GM23248 (cell line): ENCODE data around the gene TMEM255A. TPM values are rescaled to one million over a fixed set of nuclear protein-coding genes. Genes with fewer than 3 reads are reported as not detected.

Experiments used
- DNase-seq: peaks from one replicate; pipeline ENCODE4 v3.0.0-alpha.2; 2015
- H2AFZ ChIP-seq: fragments of 200-600 bp; sonication (generic); 2 replicates; pipeline ENCODE4 v1.6.1; 2016; ENCODE audit warnings: antibody characterized with exemption
- H3F3A ChIP-seq: fragments of 200-600 bp; sonication (generic); 2 replicates; pipeline ENCODE4 v1.6.1; 2016; ENCODE audit warnings: mild to moderate bottlenecking, antibody characterized with exemption, mixed run types; ENCODE audit not compliant: insufficient read depth
- H3K27ac ChIP-seq: fragments of 200-600 bp; sonication (generic); 2 replicates; pipeline ENCODE4 v1.5.1; 2016; ENCODE audit warnings: mild to moderate bottlenecking
- H3K27me3 ChIP-seq: fragments of 200-600 bp; sonication (generic); replicated peaks from 2 replicates; pipeline ENCODE4 v1.6.1; 2016; ENCODE audit warnings: mild to moderate bottlenecking; ENCODE audit not compliant: insufficient read depth
- H3K36me3 ChIP-seq: fragments of 200-600 bp; sonication (generic); 2 replicates; pipeline ENCODE4 v1.6.1; 2016; ENCODE audit warnings: low read depth, mild to moderate bottlenecking
- H3K4me1 ChIP-seq: fragments of 200-600 bp; sonication (generic); 2 replicates; pipeline ENCODE4 v1.6.1; 2016; ENCODE audit warnings: mild to moderate bottlenecking; ENCODE audit not compliant: insufficient read depth
- H3K4me2 ChIP-seq: fragments of 200-600 bp; sonication (generic); one replicate; pipeline ENCODE4 v1.6.1; 2016; ENCODE audit warnings: mild to moderate bottlenecking; ENCODE audit not compliant: unreplicated experiment
- H3K4me3 ChIP-seq: fragments of 200-600 bp; sonication (generic); 2 replicates; pipeline ENCODE4 v1.5.1; 2016; ENCODE audit warnings: mild to moderate bottlenecking
- H3K79me2 ChIP-seq: fragments of 200-600 bp; sonication (generic); 2 replicates; pipeline ENCODE4 v1.6.1; 2016; ENCODE audit warnings: mild to moderate bottlenecking; ENCODE audit not compliant: insufficient read depth
- H3K9ac ChIP-seq: fragments of 200-600 bp; sonication (generic); 2 replicates; pipeline ENCODE4 v1.6.1; 2016; ENCODE audit warnings: mild to moderate bottlenecking
- H3K9me2 ChIP-seq: fragments of 200-600 bp; sonication (generic); 2 replicates; pipeline ENCODE4 v1.6.1; 2016; ENCODE audit warnings: mixed run types, mild to moderate bottlenecking, moderate library complexity; ENCODE audit not compliant: insufficient read depth
- H3K9me3 ChIP-seq: fragments of 200-600 bp; sonication (generic); one replicate; pipeline ENCODE4 v1.6.1; 2017; ENCODE audit warnings: low read depth
- H4K20me1 ChIP-seq: fragments of 200-600 bp; sonication (generic); 2 replicates; pipeline ENCODE4 v1.6.0; 2016; ENCODE audit not compliant: insufficient read depth
- EZH2 ChIP-seq: fragments of 200-600 bp; sonication (generic); IDR thresholded peaks from 2 replicates; pipeline ENCODE4 v1.6.1; 2018; ENCODE audit warnings: antibody characterized with exemption, mild to moderate bottlenecking; ENCODE audit not compliant: insufficient read depth, poor library complexity, severe bottlenecking
- EZH2phosphoT487 ChIP-seq: fragments of 200-600 bp; sonication (generic); IDR thresholded peaks from 2 replicates; pipeline ENCODE4 v1.6.1; 2018; ENCODE audit warnings: antibody characterized with exemption, moderate library complexity, mild to moderate bottlenecking, low read depth; ENCODE audit not compliant: insufficient read depth
- WGBS, 2 experiments: methylation state at CpG; one replicate each; pipeline ENCODE4 v1.1.6; 2015 to 2017; ENCODE audit warnings: low lambda C conversion rate in 2 of 2, low coverage in 1 of 2; ENCODE audit errors: missing lambda C conversion rate in 2 of 2; 5-methylcytosine and 5-hydroxymethylcytosine counted together
- in situ Hi-C: fragments of 300-500 bp; cut with MboI; formaldehyde crosslinking; loops from 2 replicates; pipeline ENCODE4 v1.15.0; 2020
- polyA plus RNA-seq: library from polyadenylated mRNA; unstranded; fragments of >200 nt; fragmentation: Nextera tagmentation; extraction: Ambion mirVana; gene quantifications from 2 replicates; pipeline ENCODE4 v1.2.1, GENCODE V29; 2016
- total RNA-seq: library from RNA; depleted of rRNA; stranded (reverse); fragments of >200 nt; shearing (Covaris generic); gene quantifications from 2 replicates; pipeline ENCODE4 v1.2.3, GENCODE V29; 2014

Gene TMEM255A
- total and polyA plus RNA-seq, 2 experiments from 2014 or later, result not detected

DNA sequence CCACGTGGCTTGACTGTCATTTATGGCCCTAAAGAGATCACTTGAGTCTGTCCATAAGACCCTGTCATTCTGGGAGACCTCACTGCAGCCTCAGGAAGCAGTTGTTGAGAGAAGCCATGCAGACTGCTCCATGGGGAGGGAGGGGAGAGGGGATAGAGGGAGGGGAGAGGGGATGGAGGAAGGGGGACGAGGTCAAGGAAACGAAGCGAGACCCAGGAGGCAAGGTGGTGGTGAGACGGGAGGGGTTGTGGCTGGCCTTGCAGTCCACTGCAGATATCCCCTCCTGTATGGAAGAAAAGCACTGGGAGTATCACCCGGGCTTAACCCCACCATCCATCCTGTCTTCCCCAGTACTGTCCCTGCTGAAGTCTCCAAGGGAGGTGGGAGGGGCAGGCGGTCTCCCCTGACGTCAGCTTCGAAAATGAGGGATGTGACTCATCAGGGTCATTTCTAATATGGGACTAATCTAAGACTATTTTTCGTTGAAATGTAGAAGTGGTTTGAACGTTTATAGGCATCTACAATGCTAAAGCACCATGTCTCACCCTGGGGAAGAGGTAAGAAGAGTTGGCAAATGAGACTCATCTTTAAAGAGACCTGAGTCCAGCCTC is 5.6 kb downstream of the TMEM255A start:
- WGBS, 2 experiments, result 31 to 47% methylated on average over 7 to 11 of the region's 11 CpGs
- H3K36me3 ChIP-seq, result no peaks in the 10 kb centered on the region
- no peak overlapping the region for H2AFZ ChIP-seq

DNA sequence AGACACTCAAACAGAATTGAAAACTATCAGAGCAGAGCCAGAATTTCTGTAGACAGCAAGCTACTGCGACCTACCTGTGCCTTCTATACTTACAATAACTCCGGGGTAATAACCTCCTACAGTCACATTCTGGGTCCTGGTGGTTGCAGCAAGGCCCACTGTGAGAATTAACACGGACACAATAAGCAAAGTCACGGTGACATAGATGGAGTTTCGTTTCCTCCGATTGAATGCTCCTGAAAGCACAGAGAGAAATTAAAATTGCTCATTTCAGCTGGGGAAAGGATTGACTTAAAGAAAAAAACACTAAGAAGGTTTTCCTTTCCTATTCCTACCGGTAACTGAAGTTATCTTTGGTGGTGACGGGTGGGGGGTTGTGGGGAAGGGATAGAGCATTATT is 7.0 kb downstream of the TMEM255A start:
- 76 to 78% methylated on average over 8 of the region's 8 CpGs for WGBS, 2 experiments
- no peaks in the 10 kb centered on the region for H3K4me1 ChIP-seq
- in situ Hi-C loops, result no loop called here
- no peaks in the 10 kb centered on the region for H3K36me3 ChIP-seq
- peaks cover 11% of the 10 kb centered on the region; the same call in 1 of the 2 replicates for H3K27me3 ChIP-seq
- H3K79me2 ChIP-seq, result no peaks in the 10 kb centered on the region
- no peaks in the 10 kb centered on the region for H3F3A ChIP-seq
- TF ChIP-seq EZH2phosphoT487, result no peak
- TF ChIP-seq EZH2, result no peak
- H3K27ac ChIP-seq, result no peak overlapping the region
- no peak overlapping the region for H3K9ac ChIP-seq
- H3K4me2 ChIP-seq, result no peak overlapping the region
- no peak overlapping the region for H2AFZ ChIP-seq
- no peaks in the 10 kb centered on the region for H4K20me1 ChIP-seq
- no peaks in the 10 kb centered on the region for H3K9me3 ChIP-seq
- no peaks in the 10 kb centered on the region for H3K9me2 ChIP-seq
- no peak overlapping the region for H3K4me3 ChIP-seq
- DNase-seq, result no peak

More for the DNA sequence above, 5.6 kb downstream of the TMEM255A start:
- H4K20me1 ChIP-seq, result no peaks in the 10 kb centered on the region
- no peak overlapping the region for H3K27ac ChIP-seq
- H3K4me1 ChIP-seq, result no peaks in the 10 kb centered on the region
- H3K9ac ChIP-seq, result no peak overlapping the region
- no peak for DNase-seq
- H3K4me3 ChIP-seq, result no peak overlapping the region
- H3K9me3 ChIP-seq, result no peaks in the 10 kb centered on the region
- in situ Hi-C loops, result no loop called here
- H3K79me2 ChIP-seq, result no peaks in the 10 kb centered on the region
- no peak overlapping the region for H3K4me2 ChIP-seq
- TF ChIP-seq EZH2phosphoT487 (no peak), EZH2 (no peak)
- no peaks in the 10 kb centered on the region for H3F3A ChIP-seq
- peaks cover 21% of the 10 kb centered on the region for H3K27me3 ChIP-seq
- H3K9me2 ChIP-seq, result no peaks in the 10 kb centered on the region

DNA sequence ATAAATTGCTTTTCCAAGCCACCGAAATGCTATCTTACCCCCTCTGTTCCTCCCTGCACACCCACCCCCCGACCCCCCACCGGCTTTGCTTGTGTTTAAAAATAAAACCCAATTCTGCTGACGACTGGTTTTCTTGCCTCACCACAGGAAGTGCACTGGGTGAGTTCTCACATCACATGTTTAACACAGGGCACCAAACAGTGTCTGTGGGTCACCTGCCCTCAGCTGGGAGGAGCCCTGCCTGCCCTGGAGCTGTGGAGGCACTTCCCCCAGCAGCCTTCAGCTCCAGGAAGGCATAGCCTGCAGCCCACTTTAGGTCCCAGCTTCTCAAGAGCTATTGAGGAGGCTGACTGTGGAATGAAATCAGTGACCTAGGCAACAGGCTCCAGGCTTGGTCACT is 8.8 kb downstream of the TMEM255A start:
- Histone ChIP-seq H3K27me3 (no peaks in the 10 kb centered on the region), H2AFZ (no peak overlapping the region), H3K9ac (no peak overlapping the region), H3K79me2 (no peaks in the 10 kb centered on the region), H3K36me3 (no peaks in the 10 kb centered on the region), H3K4me1 (no peaks in the 10 kb centered on the region), H4K20me1 (no peaks in the 10 kb centered on the region), H3F3A (no peaks in the 10 kb centered on the region), H3K9me3 (no peaks in the 10 kb centered on the region), H3K27ac (no peak overlapping the region), H3K4me2 (no peak overlapping the region), H3K9me2 (no peaks in the 10 kb centered on the region), H3K4me3 (no peak overlapping the region)
- WGBS, 2 experiments, result 0 to 1% methylated on average over 2 to 4 of the region's 4 CpGs
- in situ Hi-C loops, result no loop called here
- DNase-seq, result no peak
- TF ChIP-seq EZH2 (no peak), EZH2phosphoT487 (no peak)

DNA sequence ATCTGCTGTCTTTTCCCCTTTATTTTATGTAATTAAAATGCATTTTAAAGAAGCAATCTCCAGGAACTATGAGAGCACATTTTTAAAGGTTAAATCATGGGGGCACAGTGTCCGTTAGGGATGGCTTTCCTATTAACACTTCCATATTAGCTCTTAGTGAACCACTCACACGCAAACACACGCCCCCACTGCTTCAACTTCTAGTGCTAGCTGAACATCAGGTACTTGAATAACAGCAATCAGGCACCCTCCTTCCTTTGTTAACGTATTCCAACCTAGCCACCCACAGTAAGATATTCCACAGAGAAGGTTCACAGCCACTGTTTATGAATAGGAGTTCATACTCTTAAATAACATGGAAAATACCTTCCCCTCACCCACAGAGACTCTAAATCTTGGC is 9.3 kb downstream of the TMEM255A start:
- no peak for DNase-seq
- Histone ChIP-seq H3K27ac (no peak overlapping the region), H3K36me3 (no peaks in the 10 kb centered on the region), H3K4me2 (no peak overlapping the region), H3K9me2 (no peaks in the 10 kb centered on the region), H3K79me2 (no peaks in the 10 kb centered on the region), H3K9ac (no peak overlapping the region), H4K20me1 (no peaks in the 10 kb centered on the region), H3K9me3 (no peaks in the 10 kb centered on the region), H3F3A (no peaks in the 10 kb centered on the region), H3K27me3 (no peaks in the 10 kb centered on the region), H2AFZ (no peak overlapping the region), H3K4me1 (no peaks in the 10 kb centered on the region), H3K4me3 (no peak overlapping the region)
- in situ Hi-C loops, result no loop called here
- TF ChIP-seq EZH2phosphoT487, result no peak
- no peak for TF ChIP-seq EZH2
- 46 to 48% methylated on average over 4 of the region's 4 CpGs for WGBS, 2 experiments

DNA sequence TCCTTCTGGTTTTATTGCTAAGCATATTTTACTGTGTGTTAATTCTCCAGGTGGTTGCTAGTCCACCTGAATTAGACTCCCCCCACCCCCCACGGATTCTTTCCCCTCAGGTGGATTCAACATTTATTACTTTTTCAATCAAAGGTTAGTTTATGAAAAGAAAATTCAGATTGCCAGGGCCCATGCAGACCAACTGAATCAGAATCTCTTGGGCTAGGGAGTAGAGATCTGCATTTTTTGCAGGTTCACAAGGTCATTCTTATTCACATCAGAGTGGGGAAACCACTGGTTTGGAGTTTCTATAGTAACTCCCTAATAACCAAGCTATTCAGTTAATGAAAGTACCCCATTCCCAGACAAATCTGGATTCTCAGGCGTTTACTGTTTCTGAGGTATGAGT is 9.8 kb downstream of the TMEM255A start:
- H2AFZ ChIP-seq, result no peak overlapping the region
- H4K20me1 ChIP-seq, result no peaks in the 10 kb centered on the region
- H3K4me3 ChIP-seq, result no peak overlapping the region
- H3K9ac ChIP-seq, result no peak overlapping the region
- H3K9me3 ChIP-seq, result no peaks in the 10 kb centered on the region
- no peak overlapping the region for H3K27ac ChIP-seq
- in situ Hi-C loops, result no loop called here
- no peaks in the 10 kb centered on the region for H3K27me3 ChIP-seq
- no peaks in the 10 kb centered on the region for H3K36me3 ChIP-seq
- DNase-seq, result no peak
- no peaks in the 10 kb centered on the region for H3F3A ChIP-seq
- H3K4me1 ChIP-seq, result no peaks in the 10 kb centered on the region
- TF ChIP-seq EZH2, result no peak
- no peak overlapping the region for H3K4me2 ChIP-seq
- WGBS, 2 experiments, result 26 to 34% methylated on average over 2 of the region's 2 CpGs
- no peaks in the 10 kb centered on the region for H3K9me2 ChIP-seq
- no peaks in the 10 kb centered on the region for H3K79me2 ChIP-seq
